Measurements from ENCODE around the gene ZFP92.

The ZFP92 gene

GRCh38 chrX:153371256-153371655, 40.0 kb upstream of the ZFP92 start:
- no peaks in the 10 kb centered on the region for H3K9me3 ChIP-seq (ENCODE audit: insufficient read depth, low read depth, low read length)
- no peaks in the 10 kb centered on the region for H3K36me3 ChIP-seq (ENCODE audit: insufficient read depth, low read length)
- H3F3A ChIP-seq (ENCODE audit: low read depth): no peaks in the 10 kb centered on the region
- no peak overlapping the region for H3K4me3 ChIP-seq (ENCODE audit: low read length, poor library complexity, severe bottlenecking)
- H3K27me3 ChIP-seq (ENCODE audit: insufficient read depth, low read length, poor library complexity, severe bottlenecking): no peaks in the 10 kb centered on the region
- no peaks in the 10 kb centered on the region for H3K9me2 ChIP-seq (replicated peaks; ENCODE audit: low read depth, low read length)
- TF ChIP-seq EZH2phosphoT487 (IDR thresholded peaks at IDR 0.05; ENCODE audit: borderline replicate concordance) (no peak), CTCF (conservative IDR thresholded peaks at IDR 0.05; ENCODE audit: low read length) (no peak)
- no peaks in the 10 kb centered on the region for H3K79me2 ChIP-seq (ENCODE audit: insufficient read depth, low read length)
- H4K20me1 ChIP-seq (ENCODE audit: insufficient read depth, low read length, poor library complexity, severe bottlenecking): no peaks in the 10 kb centered on the region
- peaks cover 15% of the 10 kb centered on the region for H3K4me1 ChIP-seq (ENCODE audit: insufficient read depth, low read length, poor library complexity, severe bottlenecking)
- H3K9ac ChIP-seq (ENCODE audit: low read depth, low read length, poor library complexity, severe bottlenecking): no peak overlapping the region
- H3K4me2 ChIP-seq (ENCODE audit: low read depth, low read length, poor library complexity, severe bottlenecking): peak overlapping the region; percentile 31
- peak overlapping the region; percentile 49 for H2AFZ ChIP-seq (ENCODE audit: low read length)

GRCh38 chrX:153372949-153373348, 38.3 kb upstream of the ZFP92 start:
- no peaks in the 10 kb centered on the region for H4K20me1 ChIP-seq (ENCODE audit: insufficient read depth, low read length, poor library complexity, severe bottlenecking)
- no peak overlapping the region for H3K4me2 ChIP-seq (ENCODE audit: low read depth, low read length, poor library complexity, severe bottlenecking)
- no peaks in the 10 kb centered on the region for H3K36me3 ChIP-seq (ENCODE audit: insufficient read depth, low read length)
- H3K9ac ChIP-seq (ENCODE audit: low read depth, low read length, poor library complexity, severe bottlenecking): no peak overlapping the region
- no peaks in the 10 kb centered on the region for H3K9me2 ChIP-seq (replicated peaks; ENCODE audit: low read depth, low read length)
- no peaks in the 10 kb centered on the region for H3K79me2 ChIP-seq (ENCODE audit: insufficient read depth, low read length)
- no peaks in the 10 kb centered on the region for H3F3A ChIP-seq (ENCODE audit: low read depth)
- no peaks in the 10 kb centered on the region for H3K27me3 ChIP-seq (ENCODE audit: insufficient read depth, low read length, poor library complexity, severe bottlenecking)
- no peak for TF ChIP-seq EZH2phosphoT487 (IDR thresholded peaks at IDR 0.05; ENCODE audit: borderline replicate concordance)
- TF ChIP-seq CTCF (conservative IDR thresholded peaks at IDR 0.05; ENCODE audit: low read length): no peak
- H3K4me3 ChIP-seq (ENCODE audit: low read length, poor library complexity, severe bottlenecking): no peak overlapping the region
- no peak overlapping the region for H2AFZ ChIP-seq (ENCODE audit: low read length)
- no peaks in the 10 kb centered on the region for H3K9me3 ChIP-seq (ENCODE audit: insufficient read depth, low read depth, low read length)
- H3K4me1 ChIP-seq (ENCODE audit: insufficient read depth, low read length, poor library complexity, severe bottlenecking): peaks cover 15% of the 10 kb centered on the region

GRCh38 chrX:153374426-153374825, 36.8 kb upstream of the ZFP92 start:
- Histone ChIP-seq H2AFZ (ENCODE audit: low read length) (no peak overlapping the region), H3K9me3 (ENCODE audit: insufficient read depth, low read depth, low read length) (no peaks in the 10 kb centered on the region), H3K4me1 (ENCODE audit: insufficient read depth, low read length, poor library complexity, severe bottlenecking) (peaks cover 15% of the 10 kb centered on the region), H3K36me3 (ENCODE audit: insufficient read depth, low read length) (no peaks in the 10 kb centered on the region), H3K79me2 (ENCODE audit: insufficient read depth, low read length) (no peaks in the 10 kb centered on the region), H3K4me3 (ENCODE audit: low read length, poor library complexity, severe bottlenecking) (no peak overlapping the region), H3K4me2 (ENCODE audit: low read depth, low read length, poor library complexity, severe bottlenecking) (no peak overlapping the region), H4K20me1 (ENCODE audit: insufficient read depth, low read length, poor library complexity, severe bottlenecking) (no peaks in the 10 kb centered on the region), H3K27me3 (ENCODE audit: insufficient read depth, low read length, poor library complexity, severe bottlenecking) (no peaks in the 10 kb centered on the region), H3K9me2 (replicated peaks; ENCODE audit: low read depth, low read length) (no peaks in the 10 kb centered on the region), H3F3A (ENCODE audit: low read depth) (no peaks in the 10 kb centered on the region), H3K9ac (ENCODE audit: low read depth, low read length, poor library complexity, severe bottlenecking) (no peak overlapping the region)
- TF ChIP-seq CTCF (conservative IDR thresholded peaks at IDR 0.05; ENCODE audit: low read length) (no peak; the same call in 1 of the 2 replicates), EZH2phosphoT487 (IDR thresholded peaks at IDR 0.05; ENCODE audit: borderline replicate concordance) (no peak)

Measured in Loucy (cell line).